ENCODE data around the gene LRRC3. TPM values are rescaled to one million over a fixed set of nuclear protein-coding genes. Genes with fewer than 3 reads are reported as not detected.

LRRC3 gene
- 4.0 and 4.2 TPM in 2 replicates for total RNA-seq
- long read RNA-seq: 0 reads

GRCh38 chr21:44454747-44455523, at the start of gene LRRC3:
LRRC3 (plus strand) TSS chr21:44455510; CDS start chr21:44456645, 1,135 bp downstream.
- Mint-ChIP-seq H3K27ac (ENCODE audit: unreplicated experiment) (no peak within 1 kb of the TSS), H3K36me3 (ENCODE audit: unreplicated experiment) (no peaks in the 10 kb centered on the region), H3K27me3 (ENCODE audit: unreplicated experiment) (peaks cover 22% of the 10 kb centered on the region), H3K9me3 (ENCODE audit: unreplicated experiment) (peaks cover 6% of the 10 kb centered on the region), H3K4me1 (ENCODE audit: unreplicated experiment) (no peaks in the 10 kb centered on the region), H3K4me3 (ENCODE audit: unreplicated experiment) (peak within 1 kb of the TSS; percentile 78)
- no peak for DNase-seq (ENCODE audit: extremely low spot score, unreplicated experiment)
- no peak for TF ChIP-seq CTCF (IDR thresholded peaks at IDR 0.05)

GRCh38 chr21:44405948-44406872, 49.1 kb upstream of the LRRC3 start:
- peak; percentile 83 for DNase-seq (ENCODE audit: extremely low spot score, unreplicated experiment)
- H3K27ac Mint-ChIP-seq (ENCODE audit: unreplicated experiment): no peak overlapping the region

GRCh38 chr21:44406953-44407352, 48.4 kb upstream of the LRRC3 start:
- no peaks in the 10 kb centered on the region for H3K36me3 Mint-ChIP-seq (ENCODE audit: unreplicated experiment)
- H3K9me3 Mint-ChIP-seq (ENCODE audit: unreplicated experiment): peaks cover 2% of the 10 kb centered on the region
- peaks cover under 1% of the 10 kb centered on the region for H3K27me3 Mint-ChIP-seq (ENCODE audit: unreplicated experiment)
- no peak overlapping the region for H3K4me3 Mint-ChIP-seq (ENCODE audit: unreplicated experiment)
- no peak for TF ChIP-seq CTCF (IDR thresholded peaks at IDR 0.05)
- no peak overlapping the region for H3K27ac Mint-ChIP-seq (ENCODE audit: unreplicated experiment)
- no peaks in the 10 kb centered on the region for H3K4me1 Mint-ChIP-seq (ENCODE audit: unreplicated experiment)
- DNase-seq (ENCODE audit: extremely low spot score, unreplicated experiment): peak; percentile 34

More at GRCh38 chr21:44405948-44406872, 49.1 kb upstream of the LRRC3 start:
- Mint-ChIP-seq H3K27me3 (ENCODE audit: unreplicated experiment) (no peaks in the 10 kb centered on the region), H3K4me3 (ENCODE audit: unreplicated experiment) (no peak overlapping the region), H3K9me3 (ENCODE audit: unreplicated experiment) (no peaks in the 10 kb centered on the region), H3K4me1 (ENCODE audit: unreplicated experiment) (no peaks in the 10 kb centered on the region), H3K36me3 (ENCODE audit: unreplicated experiment) (no peaks in the 10 kb centered on the region)
- no peak for TF ChIP-seq CTCF (IDR thresholded peaks at IDR 0.05)

- TF ChIP-seq CTCF (IDR thresholded peaks at IDR 0.05): no peak
- H3K36me3 Mint-ChIP-seq (ENCODE audit: unreplicated experiment): no peaks in the 10 kb centered on the region
- H3K27me3 Mint-ChIP-seq (ENCODE audit: unreplicated experiment): peaks cover 6% of the 10 kb centered on the region
- H3K27ac Mint-ChIP-seq (ENCODE audit: unreplicated experiment): no peak overlapping the region
- peaks cover 8% of the 10 kb centered on the region for H3K9me3 Mint-ChIP-seq (ENCODE audit: unreplicated experiment)
- H3K4me1 Mint-ChIP-seq (ENCODE audit: unreplicated experiment): no peaks in the 10 kb centered on the region
- no peak for DNase-seq (ENCODE audit: extremely low spot score, unreplicated experiment)
- no peak overlapping the region for H3K4me3 Mint-ChIP-seq (ENCODE audit: unreplicated experiment)
These were observed 47.8 kb upstream of the LRRC3 start for GRCh38 chr21:44407493-44407892.

- Mint-ChIP-seq H3K4me1 (ENCODE audit: unreplicated experiment) (no peaks in the 10 kb centered on the region), H3K27me3 (ENCODE audit: unreplicated experiment) (peaks cover 10% of the 10 kb centered on the region), H3K9me3 (ENCODE audit: unreplicated experiment) (peaks cover 10% of the 10 kb centered on the region), H3K4me3 (ENCODE audit: unreplicated experiment) (no peak overlapping the region), H3K27ac (ENCODE audit: unreplicated experiment) (no peak overlapping the region), H3K36me3 (ENCODE audit: unreplicated experiment) (no peaks in the 10 kb centered on the region)
- TF ChIP-seq CTCF (IDR thresholded peaks at IDR 0.05): no peak
- no peak for DNase-seq (ENCODE audit: extremely low spot score, unreplicated experiment)
These were observed 47.1 kb upstream of the LRRC3 start for GRCh38 chr21:44408226-44408625.
